OCI-LY1 (cell line): ENCODE results near the gene TNS1.

ENCODE experiments used
- EZH2 ChIP-seq: fragments of 200-600 bp; sonication (generic), shearing (Covaris generic); IDR thresholded peaks from 2 replicates; pipeline ENCODE4 v1.8.0; 2017; ENCODE audit warnings: borderline replicate concordance, mixed run types, mild to moderate bottlenecking, antibody characterized with exemption, low read length, moderate library complexity, mixed read lengths
- TF ChIP-seq, protein P1 (sequence below): fragments of 200-600 bp; sonication (generic), shearing (Covaris generic); IDR thresholded peaks from 2 replicates; pipeline ENCODE4 v1.5.1; 2017; ENCODE audit warnings: mild to moderate bottlenecking, antibody characterized with exemption, low read length, moderate library complexity, mixed read lengths

DNA sequence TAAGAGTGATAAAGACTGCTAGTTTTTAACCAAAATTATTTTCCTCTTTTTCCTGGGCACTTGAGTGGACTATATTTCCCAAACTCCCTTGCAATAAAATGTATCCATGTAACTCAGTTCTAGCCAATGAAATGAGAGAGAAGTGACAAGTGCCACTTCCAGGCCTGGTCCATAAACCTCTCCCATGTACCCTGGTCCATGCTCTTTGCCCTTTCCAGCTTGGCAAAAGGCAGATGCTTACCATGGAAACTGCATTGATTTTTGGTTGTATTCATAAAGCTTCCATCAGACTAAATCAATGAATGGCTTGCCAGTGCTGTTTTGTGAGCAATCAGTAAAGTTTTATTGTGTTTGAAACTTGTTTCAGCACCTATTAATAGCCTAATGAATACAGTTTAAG lies 229.3 kb downstream of the TNS1 start:
- TF ChIP-seq, protein P1, sequence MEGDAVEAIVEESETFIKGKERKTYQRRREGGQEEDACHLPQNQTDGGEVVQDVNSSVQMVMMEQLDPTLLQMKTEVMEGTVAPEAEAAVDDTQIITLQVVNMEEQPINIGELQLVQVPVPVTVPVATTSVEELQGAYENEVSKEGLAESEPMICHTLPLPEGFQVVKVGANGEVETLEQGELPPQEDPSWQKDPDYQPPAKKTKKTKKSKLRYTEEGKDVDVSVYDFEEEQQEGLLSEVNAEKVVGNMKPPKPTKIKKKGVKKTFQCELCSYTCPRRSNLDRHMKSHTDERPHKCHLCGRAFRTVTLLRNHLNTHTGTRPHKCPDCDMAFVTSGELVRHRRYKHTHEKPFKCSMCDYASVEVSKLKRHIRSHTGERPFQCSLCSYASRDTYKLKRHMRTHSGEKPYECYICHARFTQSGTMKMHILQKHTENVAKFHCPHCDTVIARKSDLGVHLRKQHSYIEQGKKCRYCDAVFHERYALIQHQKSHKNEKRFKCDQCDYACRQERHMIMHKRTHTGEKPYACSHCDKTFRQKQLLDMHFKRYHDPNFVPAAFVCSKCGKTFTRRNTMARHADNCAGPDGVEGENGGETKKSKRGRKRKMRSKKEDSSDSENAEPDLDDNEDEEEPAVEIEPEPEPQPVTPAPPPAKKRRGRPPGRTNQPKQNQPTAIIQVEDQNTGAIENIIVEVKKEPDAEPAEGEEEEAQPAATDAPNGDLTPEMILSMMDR = no peak
- no peak for TF ChIP-seq EZH2
